Measurements from ENCODE around the gene SLC4A9.

DNA sequence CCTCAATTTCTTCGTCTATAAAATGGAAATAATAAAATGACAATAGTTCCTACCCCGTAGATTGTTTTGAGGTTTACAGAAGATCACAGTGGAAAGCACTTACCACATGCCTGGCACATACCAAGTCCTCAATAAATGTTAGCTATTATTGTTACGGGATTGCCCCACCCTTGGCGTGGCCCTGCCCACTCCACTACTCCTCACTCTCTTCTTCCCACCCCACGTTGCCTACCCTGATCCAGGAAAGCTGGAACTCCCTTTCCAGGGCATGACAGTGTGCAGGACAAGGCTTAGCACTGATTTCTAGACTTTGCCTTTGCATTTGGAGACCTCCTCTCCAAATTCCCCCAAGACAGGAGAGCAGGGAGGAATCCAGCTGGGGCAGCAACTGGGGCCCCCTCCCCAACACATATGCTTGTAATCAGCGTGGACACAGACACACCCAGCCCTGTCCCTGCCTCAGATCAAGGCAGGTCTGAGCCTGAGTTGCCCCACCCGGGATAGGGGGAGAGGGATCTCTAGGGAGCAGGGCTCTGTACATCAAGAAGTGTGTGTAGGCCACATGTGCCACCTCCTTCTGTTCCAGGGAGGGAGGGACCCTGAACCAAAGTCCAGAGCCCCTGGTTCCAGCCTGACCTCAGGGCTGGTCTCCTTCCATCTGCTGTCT, 6.7 kb downstream of the SLC4A9 start:
- TF ChIP-seq, protein P1, sequence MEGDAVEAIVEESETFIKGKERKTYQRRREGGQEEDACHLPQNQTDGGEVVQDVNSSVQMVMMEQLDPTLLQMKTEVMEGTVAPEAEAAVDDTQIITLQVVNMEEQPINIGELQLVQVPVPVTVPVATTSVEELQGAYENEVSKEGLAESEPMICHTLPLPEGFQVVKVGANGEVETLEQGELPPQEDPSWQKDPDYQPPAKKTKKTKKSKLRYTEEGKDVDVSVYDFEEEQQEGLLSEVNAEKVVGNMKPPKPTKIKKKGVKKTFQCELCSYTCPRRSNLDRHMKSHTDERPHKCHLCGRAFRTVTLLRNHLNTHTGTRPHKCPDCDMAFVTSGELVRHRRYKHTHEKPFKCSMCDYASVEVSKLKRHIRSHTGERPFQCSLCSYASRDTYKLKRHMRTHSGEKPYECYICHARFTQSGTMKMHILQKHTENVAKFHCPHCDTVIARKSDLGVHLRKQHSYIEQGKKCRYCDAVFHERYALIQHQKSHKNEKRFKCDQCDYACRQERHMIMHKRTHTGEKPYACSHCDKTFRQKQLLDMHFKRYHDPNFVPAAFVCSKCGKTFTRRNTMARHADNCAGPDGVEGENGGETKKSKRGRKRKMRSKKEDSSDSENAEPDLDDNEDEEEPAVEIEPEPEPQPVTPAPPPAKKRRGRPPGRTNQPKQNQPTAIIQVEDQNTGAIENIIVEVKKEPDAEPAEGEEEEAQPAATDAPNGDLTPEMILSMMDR (IDR thresholded peaks at IDR 0.05): no peak
- no peak for TF ChIP-seq POLR2A (IDR thresholded peaks at IDR 0.05)
